A549 (cell line): Measurements from ENCODE around the gene INHBC.

Source experiments
- CTCF ChIP-seq: fragments of >200 bp; sonication (Bioruptor Twin); formaldehyde crosslinking; IDR thresholded peaks from 3 replicates; pipeline ENCODE4 v1.5.1; 2016
- E2F6 ChIP-seq: IDR thresholded peaks from 2 replicates; pipeline ENCODE4 v1.6.1; 2012; ENCODE audit warnings: low read depth, borderline replicate concordance
- EP300 ChIP-seq, 2 experiments: fragments of >200 bp; sonication (Bioruptor Twin); formaldehyde crosslinking; IDR thresholded peaks; 2 replicates in 1 of 2; 3 replicates in 1 of 2; pipeline ENCODE4 v1.6.1; 2016 to 2017
- JUN ChIP-seq, 2 experiments: fragments of >200 bp; sonication (Bioruptor Twin); formaldehyde crosslinking; IDR thresholded peaks; 2 replicates in 1 of 2; 3 replicates in 1 of 2; pipeline ENCODE4 v1.6.1; 2016 to 2017
- PHF8 ChIP-seq: fragments of 200-600 bp; sonication (generic); IDR thresholded peaks from 2 replicates; pipeline ENCODE4 v1.6.1; 2016; ENCODE audit warnings: low read depth, mild to moderate bottlenecking, antibody characterized with exemption, moderate library complexity, borderline replicate concordance
- POLR2A ChIP-seq: IDR thresholded peaks from 2 replicates; pipeline ENCODE4 v1.6.1; 2012; ENCODE audit warnings: mild to moderate bottlenecking, low read length
- RFX5 ChIP-seq: fragments of 450-650 bp; IDR thresholded peaks from 2 replicates; pipeline ENCODE4 v1.7.1; 2014; ENCODE audit warnings: antibody characterized with exemption, mild to moderate bottlenecking, moderate library complexity
- ZC3H11A ChIP-seq: fragments of 450-650 bp; IDR thresholded peaks from 2 replicates; pipeline ENCODE4 v1.6.1; 2014; ENCODE audit warnings: antibody characterized with exemption, mild to moderate bottlenecking
- ZFP36 ChIP-seq: fragments of 450-650 bp; IDR thresholded peaks from 2 replicates; pipeline ENCODE4 v1.6.1; 2014; ENCODE audit warnings: borderline replicate concordance; ENCODE audit not compliant: partially characterized antibody
- TF ChIP-seq, protein P1 (sequence below): fragments of 200-600 bp; sonication (generic); IDR thresholded peaks from 2 replicates; pipeline ENCODE4 v1.6.1; 2016; ENCODE audit warnings: antibody characterized with exemption, mild to moderate bottlenecking, moderate library complexity

GRCh38 chr12:57470970-57471656 is 36.5 kb downstream of the INHBC start:
- TF ChIP-seq CTCF: no peak
- TF ChIP-seq POLR2A: no peak
- no peak for TF ChIP-seq EP300 (IDR thresholded peaks at IDR 0.05)
- TF ChIP-seq, protein P1, sequence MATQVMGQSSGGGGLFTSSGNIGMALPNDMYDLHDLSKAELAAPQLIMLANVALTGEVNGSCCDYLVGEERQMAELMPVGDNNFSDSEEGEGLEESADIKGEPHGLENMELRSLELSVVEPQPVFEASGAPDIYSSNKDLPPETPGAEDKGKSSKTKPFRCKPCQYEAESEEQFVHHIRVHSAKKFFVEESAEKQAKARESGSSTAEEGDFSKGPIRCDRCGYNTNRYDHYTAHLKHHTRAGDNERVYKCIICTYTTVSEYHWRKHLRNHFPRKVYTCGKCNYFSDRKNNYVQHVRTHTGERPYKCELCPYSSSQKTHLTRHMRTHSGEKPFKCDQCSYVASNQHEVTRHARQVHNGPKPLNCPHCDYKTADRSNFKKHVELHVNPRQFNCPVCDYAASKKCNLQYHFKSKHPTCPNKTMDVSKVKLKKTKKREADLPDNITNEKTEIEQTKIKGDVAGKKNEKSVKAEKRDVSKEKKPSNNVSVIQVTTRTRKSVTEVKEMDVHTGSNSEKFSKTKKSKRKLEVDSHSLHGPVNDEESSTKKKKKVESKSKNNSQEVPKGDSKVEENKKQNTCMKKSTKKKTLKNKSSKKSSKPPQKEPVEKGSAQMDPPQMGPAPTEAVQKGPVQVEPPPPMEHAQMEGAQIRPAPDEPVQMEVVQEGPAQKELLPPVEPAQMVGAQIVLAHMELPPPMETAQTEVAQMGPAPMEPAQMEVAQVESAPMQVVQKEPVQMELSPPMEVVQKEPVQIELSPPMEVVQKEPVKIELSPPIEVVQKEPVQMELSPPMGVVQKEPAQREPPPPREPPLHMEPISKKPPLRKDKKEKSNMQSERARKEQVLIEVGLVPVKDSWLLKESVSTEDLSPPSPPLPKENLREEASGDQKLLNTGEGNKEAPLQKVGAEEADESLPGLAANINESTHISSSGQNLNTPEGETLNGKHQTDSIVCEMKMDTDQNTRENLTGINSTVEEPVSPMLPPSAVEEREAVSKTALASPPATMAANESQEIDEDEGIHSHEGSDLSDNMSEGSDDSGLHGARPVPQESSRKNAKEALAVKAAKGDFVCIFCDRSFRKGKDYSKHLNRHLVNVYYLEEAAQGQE: no peak
- TF ChIP-seq ZFP36: no peak
- no peak for TF ChIP-seq PHF8
- TF ChIP-seq ZC3H11A: no peak
- TF ChIP-seq JUN (IDR thresholded peaks at IDR 0.05): no peak
- TF ChIP-seq RFX5: no peak
- no peak for TF ChIP-seq E2F6
